WI38 (cell line): Measurements from ENCODE around the gene CYTH2.
A peak's percentile ranks its signal among the peaks of the same experiment; 100 is the strongest.

Experiments used
- H3K4me3 ChIP-seq: 2 replicates; pipeline ENCODE4 v1.5.1; 2011; ENCODE audit warnings: low read depth, mild to moderate bottlenecking, control low read depth, low read length
- CTCF ChIP-seq: IDR thresholded peaks from 2 replicates; pipeline ENCODE4 v1.5.1; 2012; ENCODE audit warnings: low read depth, mild to moderate bottlenecking, control low read depth, low read length

Gene CYTH2

GRCh38 chr19:48445606-48446481, 23.3 kb upstream of the CYTH2 start, which contains the start of gene GRWD1:
Gene GRWD1, plus strand, starts transcription at chr19:48445983. Its CDS starts 23 bp downstream, at chr19:48446006.
- peak within 1 kb of the TSS; percentile 99 for H3K4me3 ChIP-seq
- no peak for TF ChIP-seq CTCF

DNA sequence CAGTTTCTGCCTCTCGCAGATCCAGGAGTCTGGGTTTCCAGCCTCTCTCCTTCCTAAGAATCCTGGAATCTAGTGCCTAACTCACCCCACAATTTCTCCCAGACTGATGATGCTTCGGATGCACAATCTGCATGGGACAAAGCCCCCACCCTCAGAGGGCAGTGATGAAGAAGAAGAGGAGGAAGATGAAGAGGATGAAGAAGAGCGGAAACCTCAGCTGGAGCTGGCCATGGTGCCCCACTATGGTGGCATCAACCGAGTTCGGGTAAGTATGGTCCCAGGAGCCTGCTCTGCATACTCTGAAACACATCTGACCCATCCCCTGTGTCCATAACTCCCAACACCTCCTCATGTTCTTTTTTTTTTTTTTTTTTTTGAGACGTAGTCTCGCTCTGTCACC, 22.6 kb upstream of the CYTH2 start:
- H3K4me3 ChIP-seq, result peak overlapping the region; percentile 99
- TF ChIP-seq CTCF, result no peak

DNA sequence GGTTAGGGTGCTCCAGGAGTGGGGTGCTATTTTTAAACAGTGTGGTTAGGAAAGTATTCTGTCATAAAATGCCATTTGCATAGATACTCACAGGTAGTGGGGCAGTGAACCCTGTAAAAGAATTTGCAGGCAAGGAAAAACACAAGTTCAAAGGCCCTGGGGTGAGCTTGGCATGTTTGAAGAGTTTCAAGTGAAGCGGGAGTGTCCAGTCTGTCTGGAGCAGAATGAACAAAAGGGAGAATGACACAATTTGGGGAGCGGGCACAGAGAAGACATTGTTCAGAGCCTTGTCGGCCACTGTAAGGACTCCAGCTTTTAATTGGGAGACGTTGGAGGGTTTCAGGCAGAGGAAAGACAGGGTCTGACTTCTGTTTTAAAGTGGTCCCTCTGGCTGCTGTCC, 20.6 kb upstream of the CYTH2 start:
- TF ChIP-seq CTCF, result no peak
- no peak overlapping the region for H3K4me3 ChIP-seq

DNA sequence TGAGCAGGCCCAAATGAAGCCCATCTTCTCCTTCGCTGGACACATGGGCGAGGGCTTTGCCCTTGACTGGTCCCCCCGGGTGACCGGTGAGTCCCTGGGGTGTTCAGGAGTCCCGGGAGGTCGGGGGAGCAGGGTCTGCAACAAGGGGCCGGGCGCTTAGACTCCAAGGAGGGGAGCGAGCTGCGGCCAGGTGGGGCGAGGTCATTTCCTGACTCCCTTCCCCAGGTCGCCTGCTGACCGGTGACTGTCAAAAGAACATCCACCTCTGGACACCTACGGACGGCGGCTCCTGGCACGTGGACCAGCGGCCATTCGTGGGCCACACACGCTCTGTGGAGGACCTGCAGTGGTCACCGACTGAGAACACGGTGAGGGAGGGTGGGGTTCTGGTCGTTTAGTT, 18.7 kb upstream of the CYTH2 start:
- no peak overlapping the region for H3K4me3 ChIP-seq
- no peak for TF ChIP-seq CTCF

DNA sequence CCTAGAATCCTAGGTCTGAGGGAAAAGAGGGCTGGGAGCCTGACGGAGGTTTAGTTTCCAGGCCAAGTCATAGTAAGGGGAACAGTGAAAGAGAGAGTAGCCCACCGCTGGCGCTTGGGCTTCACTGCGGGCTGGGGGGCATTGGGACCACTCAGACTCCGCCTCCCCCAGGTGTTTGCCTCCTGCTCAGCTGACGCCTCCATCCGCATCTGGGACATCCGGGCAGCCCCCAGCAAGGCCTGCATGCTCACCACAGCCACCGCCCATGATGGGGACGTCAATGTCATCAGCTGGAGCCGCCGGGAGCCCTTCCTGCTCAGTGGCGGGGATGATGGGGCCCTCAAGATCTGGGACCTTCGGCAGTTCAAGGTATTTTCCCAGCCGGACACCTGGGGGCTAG, 18.3 kb upstream of the CYTH2 start:
- no peak overlapping the region for H3K4me3 ChIP-seq
- no peak for TF ChIP-seq CTCF

DNA sequence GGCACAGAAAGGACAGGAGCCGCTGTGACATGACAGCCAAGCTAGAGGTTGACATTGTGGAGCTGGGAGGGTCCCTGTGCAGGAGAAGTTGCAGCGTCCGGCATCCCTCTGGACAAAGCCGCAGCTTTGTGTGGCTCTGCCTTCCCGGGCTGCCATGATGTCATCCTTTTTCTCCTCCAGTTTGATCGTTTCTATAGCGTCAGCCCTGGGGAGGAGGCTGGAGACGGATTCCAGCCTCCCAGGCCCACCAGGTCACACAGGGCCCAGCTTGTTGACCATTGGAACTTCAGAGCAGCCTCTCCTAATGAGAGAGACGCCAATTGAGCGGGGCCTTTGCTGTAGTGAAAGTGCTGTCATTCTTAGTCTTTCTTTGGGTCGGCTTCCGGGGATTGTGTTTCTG, 17.5 kb upstream of the CYTH2 start:
- H3K4me3 ChIP-seq, result no peak overlapping the region
- TF ChIP-seq CTCF, result no peak
